ENCODE results near the gene NUDT17.
"Not testable (repeated sequence)": the region's sequence is repeated elsewhere in the genome, so short reads cannot be mapped to it uniquely, and the experiment has no call there.

NUDT17 gene, protein sequence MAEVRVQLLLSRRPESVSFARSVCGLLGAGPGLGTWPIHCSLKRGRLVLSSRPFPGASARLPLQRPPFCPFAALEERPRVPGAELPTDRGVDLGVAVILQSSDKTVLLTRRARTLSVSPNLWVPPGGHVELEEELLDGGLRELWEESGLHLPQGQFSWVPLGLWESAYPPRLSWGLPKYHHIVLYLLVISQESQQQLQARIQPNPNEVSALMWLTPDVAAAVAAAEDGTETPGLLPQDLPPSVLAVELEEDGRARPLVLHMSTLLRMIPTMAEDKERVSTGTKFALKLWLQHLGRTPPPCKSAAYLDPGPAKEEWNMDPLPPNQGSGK

DNA sequence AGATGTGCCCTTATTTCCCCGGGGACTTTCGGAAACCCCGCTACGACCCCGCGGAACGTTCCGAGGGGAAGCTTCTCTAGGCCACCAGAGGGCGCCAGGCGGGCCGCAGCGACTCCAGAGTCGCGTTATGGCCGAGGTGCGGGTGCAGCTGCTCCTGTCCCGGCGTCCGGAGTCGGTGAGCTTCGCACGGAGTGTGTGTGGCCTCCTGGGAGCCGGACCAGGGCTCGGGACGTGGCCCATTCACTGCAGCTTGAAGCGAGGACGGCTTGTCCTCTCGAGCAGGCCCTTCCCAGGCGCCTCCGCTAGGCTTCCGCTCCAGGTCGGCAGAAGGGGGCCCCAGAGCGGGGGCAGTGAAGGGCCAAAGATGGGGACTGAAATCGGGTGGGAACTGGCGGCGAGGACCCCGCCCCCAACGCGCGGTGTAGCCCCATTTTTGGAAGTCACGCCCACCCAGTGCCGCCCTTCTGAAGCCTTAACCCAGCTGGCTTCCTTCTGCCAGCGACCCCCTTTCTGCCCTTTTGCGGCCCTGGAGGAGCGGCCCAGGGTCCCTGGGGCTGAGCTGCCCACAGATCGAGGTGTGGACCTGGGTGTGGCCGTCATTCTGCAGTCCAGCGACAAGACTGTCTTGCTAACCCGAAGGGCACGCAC is at the start of gene NUDT17:
NUDT17 (plus strand) TSS at position 117 of the 648 bp plus-strand sequence; CDS start at position 128, 11 bp downstream.
- peak; percentile 49 for DNase-seq

DNA sequence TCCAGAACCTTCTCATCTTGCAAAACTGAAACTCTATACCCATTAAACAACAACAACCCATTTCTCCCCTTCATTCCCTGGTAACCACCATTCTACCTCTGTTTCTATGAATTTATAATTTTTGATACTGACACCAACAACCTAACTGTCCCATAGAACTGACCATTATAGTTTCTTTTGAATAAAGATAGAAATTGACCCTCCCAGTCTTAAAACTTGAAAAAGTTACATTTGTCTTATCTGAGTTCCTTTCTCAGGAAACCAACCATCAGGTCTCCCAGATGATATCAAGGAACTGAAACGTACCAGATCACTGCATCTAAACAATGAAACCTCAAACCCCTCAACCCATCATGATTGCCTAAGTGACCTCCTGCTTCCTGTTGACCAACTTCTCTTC is 48.7 kb upstream of the NUDT17 start:
- no peak for DNase-seq

GRCh38 chr1:145799806-145800205 is 45.6 kb upstream of the NUDT17 start:
- no peak for DNase-seq

DNA sequence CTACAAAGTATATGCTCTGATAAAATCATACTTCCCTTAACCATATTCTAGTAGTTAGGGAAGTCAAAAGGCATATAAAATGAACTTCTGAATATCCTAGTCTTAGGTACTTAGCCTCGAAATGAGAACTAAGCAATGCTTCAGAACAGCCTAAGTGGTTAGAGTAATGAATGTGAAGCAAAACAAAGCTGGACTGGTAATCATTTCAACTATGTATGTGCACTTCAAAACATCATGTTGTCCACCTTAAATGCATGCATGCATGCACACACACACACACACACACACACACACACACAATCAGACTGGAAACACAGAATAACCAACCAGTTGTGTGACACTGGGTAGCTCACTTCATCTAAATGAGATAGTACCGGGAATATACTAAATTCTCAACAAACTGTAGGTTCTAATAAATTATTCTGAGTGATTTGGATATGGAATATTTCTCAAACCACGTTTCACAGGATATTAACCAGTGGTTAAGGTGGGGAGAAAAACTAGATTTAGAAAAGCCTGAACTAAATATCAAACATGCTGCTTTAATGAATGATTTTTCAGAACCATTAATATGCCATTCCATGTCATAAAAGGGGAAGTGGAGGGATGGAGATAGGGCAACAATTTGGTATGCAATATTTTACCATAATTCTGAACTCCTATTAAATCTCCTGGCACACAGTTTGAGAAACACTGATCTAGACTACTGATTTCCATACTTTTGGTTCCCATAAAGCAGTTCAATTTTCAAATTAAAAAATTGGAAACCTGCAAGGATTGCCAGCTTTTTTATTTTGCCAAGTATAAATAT is 41.0 kb upstream of the NUDT17 start:
- DNase-seq: no peak

GRCh38 chr1:145805057-145805456 is 40.4 kb upstream of the NUDT17 start:
- no peak for DNase-seq

GRCh38 chr1:145806408-145806807 is 39.0 kb upstream of the NUDT17 start:
- DNase-seq: no peak

DNA sequence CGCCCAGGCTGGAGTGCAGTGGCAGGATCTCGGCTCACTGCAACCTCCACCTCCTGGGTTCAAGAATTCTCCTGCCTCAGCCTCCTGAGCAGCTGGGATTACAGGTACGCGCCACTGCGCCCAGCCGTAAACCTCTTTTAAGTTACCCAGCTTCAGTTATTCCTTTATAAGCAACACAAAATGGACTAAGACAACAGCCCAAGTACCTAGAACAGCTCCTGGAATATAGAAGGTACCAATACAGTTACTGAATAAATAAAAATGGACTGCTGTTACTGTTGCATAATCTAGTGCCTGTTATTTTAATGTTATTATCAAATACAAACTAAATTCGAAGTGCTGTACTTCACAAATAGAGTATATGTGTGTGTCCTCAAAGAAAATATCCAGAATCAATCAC is 38.6 kb upstream of the NUDT17 start:
- no peak for DNase-seq

GRCh38 chr1:145812977-145813810 is 32.2 kb upstream of the NUDT17 start:
- DNase-seq: not testable (repeated sequence)

GRCh38 chr1:145818095-145818494 is 27.3 kb upstream of the NUDT17 start:
- DNase-seq: not testable (repeated sequence)

GRCh38 chr1:145822779-145823331 is 22.6 kb upstream of the NUDT17 start:
- DNase-seq: not testable (repeated sequence)

DNA sequence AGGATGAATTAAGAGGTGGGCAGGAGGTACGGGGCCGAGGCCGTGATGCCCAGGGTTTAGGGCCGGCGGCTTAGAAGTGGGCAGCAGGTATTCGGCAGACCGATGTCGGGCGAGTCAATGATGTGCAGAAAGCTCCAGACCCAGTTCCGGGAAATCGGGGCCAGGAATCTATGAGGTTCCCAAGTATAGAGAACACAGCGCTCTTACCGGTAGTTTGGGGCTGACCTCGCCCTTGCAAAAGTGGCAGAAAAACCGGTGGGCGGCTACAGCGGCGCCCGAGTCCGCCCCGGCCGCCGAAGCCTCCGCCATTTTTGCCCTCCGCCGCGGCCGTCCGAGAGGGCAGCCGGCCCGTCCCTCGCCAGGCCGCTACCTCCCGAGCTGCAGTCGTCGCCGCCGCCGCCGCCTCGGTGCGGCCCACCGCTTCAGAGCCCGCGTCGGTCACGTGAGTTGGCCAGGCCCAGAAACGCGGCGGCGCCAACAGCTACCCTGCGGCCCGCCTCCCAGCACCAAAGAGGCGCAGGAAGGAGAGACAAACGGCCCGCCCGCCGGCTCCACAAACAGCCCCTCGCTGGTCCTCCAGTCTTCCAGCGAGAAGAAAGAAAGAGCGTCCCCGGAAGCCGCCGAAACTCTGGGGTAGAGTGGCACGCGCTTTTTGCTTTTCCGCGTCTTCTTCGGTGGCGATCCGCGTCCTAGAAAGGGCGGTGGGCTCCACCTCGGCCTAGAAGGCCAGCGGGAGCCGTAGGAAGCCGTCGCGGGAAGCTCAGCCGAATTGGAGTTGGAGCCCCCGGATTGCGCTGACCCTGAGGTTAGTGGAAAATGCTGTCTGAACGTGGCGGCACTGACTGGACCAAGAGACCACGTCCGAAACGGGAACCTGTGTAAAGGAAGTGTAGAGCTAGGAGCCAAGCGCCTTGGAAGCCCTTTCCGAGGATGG is 21.6 kb upstream of the NUDT17 start, which contains the start of the genes POLR3C and RNF115:
POLR3C (plus strand) TSS at position 636 of the 934 bp plus-strand sequence. CDS start 1,577 bp downstream, outside the sequence.
RNF115 (minus strand) TSS at position 531 of the 934 bp plus-strand sequence; CDS start at position 309, 222 bp downstream.
- DNase-seq: peak; percentile 65

DNA sequence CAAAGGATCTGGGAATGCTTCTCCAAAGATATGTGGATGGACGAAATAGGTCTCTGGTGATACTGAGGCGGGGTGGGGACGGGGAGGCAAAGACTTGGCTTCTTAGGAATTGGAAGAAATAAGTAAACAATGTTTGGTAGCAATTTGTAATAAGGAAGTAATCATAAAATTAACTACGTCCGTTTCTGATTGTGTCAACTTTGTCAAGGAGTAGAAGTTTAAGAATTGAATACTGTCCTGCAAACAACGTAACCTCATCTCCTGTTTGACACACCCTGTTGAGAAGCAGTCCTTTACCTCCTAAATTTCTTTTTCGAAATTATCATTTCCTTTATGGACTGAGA is 21.0 kb upstream of the NUDT17 start:
- no peak for DNase-seq

- no peak for DNase-seq
These were observed 19.4 kb upstream of the NUDT17 start for GRCh38 chr1:145826030-145826429.

- no peak for DNase-seq
These were observed 17.5 kb upstream of the NUDT17 start for GRCh38 chr1:145827966-145828365.

- DNase-seq: no peak
These were observed 16.9 kb upstream of the NUDT17 start for GRCh38 chr1:145828367-145829026.

DNA sequence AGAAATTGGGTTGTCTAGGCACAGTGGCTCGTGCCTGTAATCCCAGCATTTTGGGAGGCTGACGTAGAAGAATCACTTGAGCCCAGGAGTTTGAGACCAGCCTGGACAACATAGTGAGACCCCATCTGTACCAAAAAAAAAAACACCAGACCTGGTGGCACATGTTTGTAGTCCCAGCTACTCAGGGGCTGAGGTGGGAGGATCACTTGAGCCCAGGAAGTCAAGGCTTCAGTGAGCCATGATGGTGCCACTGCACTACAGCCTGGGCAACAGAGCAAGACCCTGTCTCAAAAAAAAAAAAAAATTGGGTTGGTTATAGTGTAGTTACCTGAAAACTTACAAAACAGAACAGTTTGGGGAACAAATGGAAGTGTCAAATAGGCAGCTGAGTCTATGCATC is 14.6 kb upstream of the NUDT17 start:
- DNase-seq: not testable (repeated sequence)

DNA sequence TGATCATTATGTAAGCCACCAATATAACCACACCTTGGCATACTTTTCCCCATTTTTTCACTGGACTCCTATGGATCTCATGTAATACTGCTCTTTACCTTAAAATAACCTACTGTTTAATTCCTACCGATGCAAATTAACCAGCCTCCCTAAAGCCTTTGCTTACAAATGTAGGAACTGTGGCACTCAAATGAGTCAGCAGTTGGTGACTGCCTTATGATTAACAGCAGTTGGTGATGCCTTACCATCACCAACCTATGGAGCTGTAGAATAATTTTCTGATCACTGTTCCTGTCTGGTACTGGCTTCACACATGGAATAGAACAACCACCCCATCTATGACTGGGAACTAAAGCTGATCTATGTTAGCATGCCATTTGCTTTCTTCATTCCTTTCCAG is 7.8 kb upstream of the NUDT17 start:
- DNase-seq: no peak

DNA sequence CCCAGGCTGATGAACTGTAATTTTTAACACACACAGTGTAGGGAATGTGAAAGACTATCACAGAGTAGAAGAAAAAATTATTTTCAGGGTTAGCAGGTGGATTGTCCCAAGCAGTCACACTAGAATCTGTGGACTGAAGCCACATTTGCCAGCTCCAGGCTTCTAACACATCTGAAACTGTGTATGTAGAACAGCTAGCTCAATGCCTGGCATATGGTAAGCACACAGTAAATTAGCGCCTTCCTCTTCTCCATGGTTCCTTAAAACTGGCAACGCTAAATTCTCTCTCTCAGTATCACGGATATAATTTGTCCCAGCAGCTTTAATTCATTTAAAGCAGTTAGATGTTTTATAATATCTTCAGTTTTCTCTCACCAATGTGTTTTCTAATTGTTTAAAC is 2.4 kb upstream of the NUDT17 start:
- no peak for DNase-seq

- no peak for DNase-seq
These were observed 301 bp upstream of the NUDT17 start for GRCh38 chr1:145845144-145845513.

GRCh38 chr1:145846201-145846612 is 777 bp downstream of the NUDT17 start:
- no peak for DNase-seq

- no peak for DNase-seq
These were observed 2.4 kb downstream of the NUDT17 start for GRCh38 chr1:145847827-145848226.
